Neural crest cell (in vitro differentiated cells): ENCODE measurements around the gene LMNTD1. TPM values are rescaled to one million over a fixed set of nuclear protein-coding genes. Genes with fewer than 3 reads are reported as not detected.

Experiments
- DNase-seq: peaks from one replicate; pipeline ENCODE4 v3.0.0; 2021; ENCODE audit warnings: low read depth, mixed read lengths, low spot score
- H3K27ac Mint-ChIP-seq: one replicate; pipeline ENCODE4 v1.8.0; 2021; ENCODE audit warnings: mild to moderate bottlenecking, mixed read lengths; ENCODE audit not compliant: unreplicated experiment
- H3K27me3 Mint-ChIP-seq: 2 replicates; pipeline ENCODE4 v1.8.0; 2021; ENCODE audit warnings: low read depth, mild to moderate bottlenecking, mixed read lengths
- H3K36me3 Mint-ChIP-seq: 2 replicates; pipeline ENCODE4 v1.8.0; 2021; ENCODE audit warnings: low read depth, mild to moderate bottlenecking, mixed read lengths
- H3K4me1 Mint-ChIP-seq: 2 replicates; pipeline ENCODE4 v1.8.0; 2021; ENCODE audit warnings: mixed read lengths
- H3K4me3 Mint-ChIP-seq: one replicate; pipeline ENCODE4 v1.8.0; 2021; ENCODE audit warnings: mild to moderate bottlenecking, mixed read lengths
- H3K9me3 Mint-ChIP-seq: 2 replicates; pipeline ENCODE4 v1.8.0; 2021; ENCODE audit warnings: mixed read lengths
- CTCF ChIP-seq: fragments of 200-600 bp; sonication (generic); conservative IDR thresholded peaks from 2 replicates; pipeline ENCODE4 v1.5.0; 2021; ENCODE audit warnings: antibody characterized with exemption, mild to moderate bottlenecking
- total RNA-seq: library from RNA; stranded (reverse); gene quantifications from 2 replicates; pipeline ENCODE4 v1.2.1, GENCODE V29; 2021

LMNTD1 gene
- total RNA-seq, 1 donor from 2014 or later = not detected

DNA sequence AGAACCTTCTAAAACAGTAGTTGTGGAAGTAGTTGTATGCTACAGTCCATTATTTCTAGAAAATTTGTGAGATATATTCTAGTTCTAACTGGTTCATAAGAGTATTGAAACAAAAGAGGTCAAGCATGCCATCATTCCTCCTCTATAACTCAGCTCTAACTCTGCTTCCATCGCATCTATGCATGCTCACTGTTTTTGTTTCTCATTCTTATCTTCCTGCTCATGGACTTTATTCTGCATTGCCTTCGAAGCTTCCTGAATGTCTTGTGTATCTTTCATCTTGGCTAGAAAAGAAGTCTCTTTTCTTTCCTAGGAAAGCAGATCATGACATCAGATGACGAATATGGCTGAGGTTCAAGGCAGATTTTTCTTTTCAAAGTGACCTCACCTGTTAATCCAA, 402 bp downstream of the LMNTD1 start:
- Mint-ChIP-seq H3K9me3 (no peaks in the 10 kb centered on the region), H3K27ac (no peak overlapping the region), H3K36me3 (no peaks in the 10 kb centered on the region), H3K4me1 (no peaks in the 10 kb centered on the region), H3K27me3 (no peaks in the 10 kb centered on the region), H3K4me3 (no peak overlapping the region)
- DNase-seq = no peak
- no peak for TF ChIP-seq CTCF

- Mint-ChIP-seq H3K27ac (no peak overlapping the region), H3K9me3 (no peaks in the 10 kb centered on the region), H3K36me3 (no peaks in the 10 kb centered on the region), H3K4me3 (no peak overlapping the region), H3K27me3 (no peaks in the 10 kb centered on the region), H3K4me1 (no peaks in the 10 kb centered on the region)
- no peak for DNase-seq
- TF ChIP-seq CTCF = no peak
Measured at GRCh38 chr12:25550186-25550585, 2.9 kb downstream of the LMNTD1 start.

GRCh38 chr12:25549120-25549519, 4.0 kb downstream of the LMNTD1 start:
- H3K27me3 Mint-ChIP-seq = no peaks in the 10 kb centered on the region
- no peak for TF ChIP-seq CTCF
- no peak overlapping the region for H3K27ac Mint-ChIP-seq
- no peaks in the 10 kb centered on the region for H3K36me3 Mint-ChIP-seq
- DNase-seq = no peak
- H3K4me3 Mint-ChIP-seq = no peak overlapping the region
- H3K9me3 Mint-ChIP-seq = no peaks in the 10 kb centered on the region
- no peaks in the 10 kb centered on the region for H3K4me1 Mint-ChIP-seq

DNA sequence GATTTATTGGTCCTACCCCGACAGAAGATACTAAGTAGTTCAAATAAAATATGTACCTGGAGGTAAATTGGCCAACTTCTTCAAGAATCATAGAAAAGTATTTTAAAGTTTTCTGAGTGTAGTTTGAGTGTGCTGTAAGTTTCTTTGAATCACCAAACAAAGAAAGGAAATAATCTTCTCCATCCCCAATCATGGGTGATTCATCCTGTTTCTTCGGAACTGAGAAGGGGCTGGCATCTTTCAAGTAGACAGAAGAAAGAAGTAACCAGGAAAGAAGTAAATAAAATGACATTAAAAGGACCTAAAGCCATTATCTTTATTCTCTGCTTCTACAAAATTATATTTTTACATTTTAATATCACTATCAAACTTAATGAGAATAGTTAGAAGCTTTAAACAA, 6.8 kb downstream of the LMNTD1 start:
- no peak overlapping the region for H3K4me3 Mint-ChIP-seq
- H3K4me1 Mint-ChIP-seq = no peaks in the 10 kb centered on the region
- no peak overlapping the region for H3K27ac Mint-ChIP-seq
- TF ChIP-seq CTCF = no peak
- no peaks in the 10 kb centered on the region for H3K27me3 Mint-ChIP-seq
- H3K9me3 Mint-ChIP-seq = no peaks in the 10 kb centered on the region
- DNase-seq = no peak
- no peaks in the 10 kb centered on the region for H3K36me3 Mint-ChIP-seq

- Mint-ChIP-seq H3K4me3 (no peak overlapping the region), H3K9me3 (no peaks in the 10 kb centered on the region), H3K4me1 (no peaks in the 10 kb centered on the region), H3K27me3 (no peaks in the 10 kb centered on the region), H3K27ac (no peak overlapping the region), H3K36me3 (no peaks in the 10 kb centered on the region)
- no peak for TF ChIP-seq CTCF
- DNase-seq = no peak
Measured at GRCh38 chr12:25533150-25533549, 19.9 kb downstream of the LMNTD1 start.

- H3K4me1 Mint-ChIP-seq = no peaks in the 10 kb centered on the region
- TF ChIP-seq CTCF = no peak
- no peak overlapping the region for H3K4me3 Mint-ChIP-seq
- H3K27ac Mint-ChIP-seq = no peak overlapping the region
- H3K36me3 Mint-ChIP-seq = no peaks in the 10 kb centered on the region
- DNase-seq = no peak
- H3K9me3 Mint-ChIP-seq = no peaks in the 10 kb centered on the region
- H3K27me3 Mint-ChIP-seq = no peaks in the 10 kb centered on the region
Measured at GRCh38 chr12:25531502-25532052, 21.5 kb downstream of the LMNTD1 start.
